GM18505 (cell line): Measurements from ENCODE around the gene RNF41.
A peak's percentile ranks its signal among the peaks of the same experiment; 100 is the strongest.
"Not testable (repeated sequence)": the region's sequence is repeated elsewhere in the genome, so short reads cannot be mapped to it uniquely, and the experiment has no call there.

Experiments
- ATAC-seq: cut with Tn5 transposase; IDR thresholded peaks from one replicate; pipeline ENCODE4 v1.9.1; 2021; ENCODE audit not compliant: unreplicated experiment
- POLR2A ChIP-seq: IDR thresholded peaks from 4 replicates; pipeline ENCODE4 v1.6.1; 2011; ENCODE audit warnings: borderline replicate concordance; ENCODE audit not compliant: insufficient read depth, insufficient read length; ENCODE audit errors: extremely low read depth

Gene RNF41

GRCh38 chr12:56212361-56212760 is 9.4 kb downstream of the RNF41 start:
- ATAC-seq: no peak
- no peak for TF ChIP-seq POLR2A

GRCh38 chr12:56208006-56208405 is 13.7 kb downstream of the RNF41 start:
- no peak for ATAC-seq
- no peak for TF ChIP-seq POLR2A

DNA sequence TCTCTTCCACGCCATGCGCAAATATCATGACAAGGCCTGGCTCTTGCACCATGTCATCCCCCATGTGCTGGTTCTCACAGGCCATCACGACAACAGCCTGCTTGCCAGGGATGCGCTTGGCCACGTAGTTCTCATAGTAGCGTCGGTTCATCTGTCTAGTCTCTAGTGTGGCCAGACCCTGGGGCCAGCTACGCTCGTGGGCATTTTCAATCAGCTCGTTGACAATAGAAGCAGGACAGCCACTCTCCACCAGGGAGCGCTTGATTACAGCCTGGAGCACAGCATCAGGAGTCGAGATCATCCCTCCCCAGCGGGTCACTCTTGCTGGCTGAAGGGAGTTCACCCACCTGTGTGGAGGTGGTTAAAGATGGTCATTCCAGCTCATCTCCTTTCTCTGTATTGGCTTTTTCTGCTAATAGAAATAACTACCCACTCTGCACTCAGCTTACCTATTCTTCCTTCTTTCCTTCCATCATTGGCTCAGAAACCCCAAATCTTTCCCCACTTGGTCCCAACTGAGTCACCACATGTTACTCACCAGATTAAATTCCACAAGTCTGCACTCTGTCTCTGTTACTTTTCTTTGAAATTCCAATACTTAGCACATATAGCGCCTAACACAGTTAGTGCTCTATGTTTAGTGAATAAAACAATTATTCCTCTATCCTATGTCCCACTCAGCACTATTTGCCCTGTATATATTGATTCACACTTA is 15.1 kb downstream of the RNF41 start:
- no peak for ATAC-seq
- TF ChIP-seq POLR2A: no peak

DNA sequence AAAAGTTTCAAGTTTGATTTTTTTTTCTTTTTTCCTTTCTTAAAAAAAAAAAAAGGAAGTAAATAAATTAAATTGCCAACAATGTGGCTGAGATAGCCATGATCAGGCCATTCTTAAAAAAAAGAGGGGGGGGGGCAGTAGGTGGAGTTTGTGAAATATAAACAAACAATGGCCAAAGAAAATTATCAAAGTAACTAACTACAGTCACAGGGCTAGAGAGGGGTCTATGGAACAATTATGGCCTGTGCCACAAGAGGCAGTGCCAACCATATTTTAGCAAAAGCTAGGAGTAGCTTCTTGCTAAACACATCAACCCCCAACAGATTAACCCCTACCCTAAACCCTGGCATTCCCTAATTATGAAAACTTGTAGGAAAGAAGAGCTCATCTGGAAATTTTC is 16.3 kb downstream of the RNF41 start:
- TF ChIP-seq POLR2A: no peak
- ATAC-seq: no peak

- TF ChIP-seq POLR2A: no peak
These were observed 17.4 kb downstream of the RNF41 start for GRCh38 chr12:56204275-56204674.

DNA sequence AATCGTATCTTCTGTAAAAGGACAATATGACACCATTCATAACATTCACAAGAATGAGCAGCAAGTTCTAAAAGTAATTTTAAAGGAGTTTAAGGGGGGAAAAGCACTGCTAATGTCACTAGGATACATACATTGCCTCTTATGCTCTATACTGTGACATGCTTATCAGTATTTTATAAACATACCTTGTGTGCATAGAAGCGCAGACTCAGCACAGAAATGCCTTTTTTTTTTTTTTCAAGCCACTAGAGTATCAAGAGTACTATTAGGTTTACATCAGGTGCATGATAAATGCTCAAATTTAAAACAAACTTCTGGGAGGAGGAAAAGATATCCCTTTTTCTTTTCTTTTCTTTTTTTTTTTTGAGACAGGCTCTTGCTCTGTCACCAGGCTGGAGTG is 18.9 kb downstream of the RNF41 start:
- no peak for TF ChIP-seq POLR2A
- no peak for ATAC-seq

More at GRCh38 chr12:56204275-56204674, 17.4 kb downstream of the RNF41 start:
- no peak for ATAC-seq

DNA sequence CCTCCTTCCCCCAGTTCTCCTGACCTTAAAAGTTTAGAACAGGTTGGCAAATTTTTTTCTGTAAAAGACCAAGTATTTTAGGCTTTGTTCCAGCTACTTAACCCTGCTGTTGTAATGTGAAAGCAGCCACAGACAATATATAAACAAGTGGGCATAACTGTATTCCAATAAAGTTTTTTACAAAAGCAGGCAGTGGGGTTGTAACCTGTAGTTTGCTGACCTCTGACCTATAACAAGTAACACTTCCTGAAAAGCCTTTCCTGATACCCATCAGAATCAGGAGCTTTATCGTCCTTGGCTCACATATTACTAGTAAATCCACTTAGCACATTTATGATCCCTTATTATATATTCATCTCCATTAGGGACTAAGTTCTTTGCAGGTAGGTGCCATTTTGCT is 19.4 kb downstream of the RNF41 start:
- no peak for TF ChIP-seq POLR2A

DNA sequence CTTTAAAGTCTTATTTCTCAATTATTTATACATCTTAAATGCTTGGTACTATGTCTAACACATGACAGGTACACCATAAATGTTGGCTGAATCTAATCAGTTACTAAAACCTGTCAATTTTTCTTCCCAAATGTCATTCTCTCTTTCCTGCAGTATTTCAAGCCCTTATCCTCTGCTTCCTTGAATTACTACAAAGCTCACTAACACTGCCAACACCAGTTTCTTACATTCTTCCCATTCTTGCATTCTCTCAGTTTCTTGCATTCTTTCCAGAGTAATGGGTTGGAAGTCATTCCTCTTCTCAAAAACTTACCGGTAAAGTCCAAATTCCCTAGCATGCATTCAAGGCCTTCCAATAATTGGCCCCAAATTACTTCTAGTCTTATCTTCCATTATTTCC is 22.9 kb downstream of the RNF41 start:
- TF ChIP-seq POLR2A: no peak
- ATAC-seq: no peak

More for the DNA sequence above, 19.4 kb downstream of the RNF41 start:
- ATAC-seq: no peak

DNA sequence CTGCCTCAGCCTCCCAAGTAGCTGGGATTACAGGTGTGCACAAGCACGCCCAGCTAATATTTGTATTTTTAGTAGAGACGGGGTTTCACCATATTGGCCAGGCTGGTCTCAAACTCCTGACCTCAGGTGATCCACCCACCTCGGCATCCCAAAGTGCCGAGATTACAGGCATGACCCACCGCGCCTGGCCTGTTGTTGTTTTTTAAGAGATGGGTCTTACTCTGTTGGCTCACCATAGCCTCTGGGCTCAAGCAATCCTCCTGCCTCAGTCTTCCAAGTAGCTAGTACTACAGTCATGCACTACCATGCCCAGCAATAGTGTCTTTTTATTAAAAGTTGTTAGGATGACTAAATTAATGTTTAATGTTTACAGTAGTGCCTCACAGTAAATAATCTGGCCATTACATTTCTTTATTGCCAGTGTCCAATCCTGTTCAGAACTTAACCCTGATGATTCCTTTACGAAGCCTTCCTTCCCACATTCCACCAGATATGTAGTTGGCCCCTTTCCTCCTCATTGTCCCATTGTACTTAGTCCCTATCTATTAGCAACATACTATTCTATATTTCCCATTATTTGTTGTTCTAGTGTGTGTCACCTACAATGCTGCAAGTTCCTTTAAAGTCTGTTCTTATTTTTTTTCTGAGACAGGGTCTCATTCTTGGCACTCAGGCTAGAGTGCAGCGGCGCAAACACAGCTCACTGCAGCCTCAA is 23.6 kb downstream of the RNF41 start:
- no peak for ATAC-seq
- no peak for TF ChIP-seq POLR2A

DNA sequence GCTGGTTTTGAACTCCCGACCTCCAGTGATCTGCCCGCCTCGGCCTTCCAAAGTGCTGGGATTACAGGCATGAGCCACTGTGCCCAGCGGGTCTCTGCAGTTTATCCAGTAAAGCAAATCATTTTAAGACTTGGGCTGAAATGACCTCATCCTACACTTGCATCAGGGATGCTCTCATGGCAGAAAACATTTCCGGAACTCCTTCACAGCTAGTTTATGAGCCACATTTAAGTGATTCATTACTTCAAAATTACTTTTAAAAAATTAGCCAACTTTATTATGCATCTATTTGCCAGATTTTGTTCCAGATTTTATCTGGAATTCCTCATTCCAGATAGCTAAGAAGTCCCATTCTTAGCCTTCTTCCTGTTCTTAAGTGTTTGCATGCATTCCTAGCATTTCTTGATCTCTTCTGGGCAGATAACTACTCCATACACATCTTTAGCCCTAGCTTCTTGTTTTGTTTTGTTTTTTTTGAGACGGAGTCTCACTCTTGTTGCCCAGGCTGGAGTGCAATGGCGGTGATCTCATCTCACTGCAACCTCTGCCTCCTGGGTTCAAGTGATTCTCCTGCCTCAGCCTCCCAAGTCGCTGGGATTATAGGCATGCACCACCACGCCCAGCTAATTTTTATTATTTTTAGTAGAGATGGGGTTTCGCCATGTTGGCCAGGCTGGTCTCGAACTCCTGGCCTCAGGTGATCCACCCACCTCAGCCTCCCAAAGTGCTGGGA is 24.7 kb downstream of the RNF41 start:
- ATAC-seq: not testable (repeated sequence)

GRCh38 chr12:56193025-56193578 is 28.6 kb downstream of the RNF41 start:
- peak; percentile 23 for TF ChIP-seq POLR2A
- ATAC-seq: no peak

DNA sequence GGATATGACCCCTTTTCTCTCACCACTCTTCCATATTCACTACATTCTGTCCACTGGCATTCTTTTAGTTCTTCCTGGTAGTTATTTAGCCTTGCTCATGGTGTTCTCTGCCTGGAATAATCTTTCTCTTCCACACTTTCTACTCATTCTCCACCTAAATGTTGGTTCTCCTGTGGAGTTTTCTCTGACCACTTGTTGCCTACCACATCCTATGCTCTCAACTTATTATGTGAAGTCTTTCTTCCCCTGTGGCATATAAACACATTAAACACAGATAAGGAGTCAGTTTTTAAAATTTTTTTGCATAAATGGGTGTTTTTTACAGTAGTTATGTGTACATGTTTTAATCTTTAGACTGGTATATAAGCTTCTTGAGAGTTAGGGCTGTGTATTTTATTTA is 29.1 kb downstream of the RNF41 start:
- no peak for TF ChIP-seq POLR2A

DNA sequence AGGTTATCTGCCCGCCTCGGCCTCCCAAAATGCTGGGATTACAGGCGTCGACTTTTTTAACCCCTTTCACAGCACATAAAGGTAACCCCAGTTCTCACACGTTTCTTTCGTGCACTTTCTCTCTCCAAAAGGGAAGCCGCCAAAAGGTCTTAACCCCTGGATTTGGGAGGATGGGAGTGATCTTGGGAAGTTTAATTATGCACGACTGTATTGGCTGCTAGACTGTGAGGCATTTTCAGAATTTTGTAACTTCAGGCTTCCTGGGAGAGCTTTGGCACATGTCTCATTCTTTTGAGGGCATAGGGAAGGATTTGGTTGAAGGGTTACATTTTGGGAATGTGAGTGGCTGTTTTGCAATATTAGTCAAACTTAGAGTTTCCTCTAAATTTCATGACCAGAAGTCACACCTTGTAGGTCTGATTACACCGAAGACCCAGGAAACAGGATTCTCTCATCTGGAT is 31.0 kb downstream of the RNF41 start:
- ATAC-seq: no peak
- no peak for TF ChIP-seq POLR2A

More for the DNA sequence above, 29.1 kb downstream of the RNF41 start:
- no peak for ATAC-seq
